ENCODE data around the gene GCLC. TPM values are rescaled to one million over a fixed set of nuclear protein-coding genes. Genes with fewer than 3 reads are reported as not detected.

GCLC gene
- total and polyA plus RNA-seq, 2 experiments from 2014 or later: 16.9 to 40.3 TPM

- TF ChIP-seq, protein P1, sequence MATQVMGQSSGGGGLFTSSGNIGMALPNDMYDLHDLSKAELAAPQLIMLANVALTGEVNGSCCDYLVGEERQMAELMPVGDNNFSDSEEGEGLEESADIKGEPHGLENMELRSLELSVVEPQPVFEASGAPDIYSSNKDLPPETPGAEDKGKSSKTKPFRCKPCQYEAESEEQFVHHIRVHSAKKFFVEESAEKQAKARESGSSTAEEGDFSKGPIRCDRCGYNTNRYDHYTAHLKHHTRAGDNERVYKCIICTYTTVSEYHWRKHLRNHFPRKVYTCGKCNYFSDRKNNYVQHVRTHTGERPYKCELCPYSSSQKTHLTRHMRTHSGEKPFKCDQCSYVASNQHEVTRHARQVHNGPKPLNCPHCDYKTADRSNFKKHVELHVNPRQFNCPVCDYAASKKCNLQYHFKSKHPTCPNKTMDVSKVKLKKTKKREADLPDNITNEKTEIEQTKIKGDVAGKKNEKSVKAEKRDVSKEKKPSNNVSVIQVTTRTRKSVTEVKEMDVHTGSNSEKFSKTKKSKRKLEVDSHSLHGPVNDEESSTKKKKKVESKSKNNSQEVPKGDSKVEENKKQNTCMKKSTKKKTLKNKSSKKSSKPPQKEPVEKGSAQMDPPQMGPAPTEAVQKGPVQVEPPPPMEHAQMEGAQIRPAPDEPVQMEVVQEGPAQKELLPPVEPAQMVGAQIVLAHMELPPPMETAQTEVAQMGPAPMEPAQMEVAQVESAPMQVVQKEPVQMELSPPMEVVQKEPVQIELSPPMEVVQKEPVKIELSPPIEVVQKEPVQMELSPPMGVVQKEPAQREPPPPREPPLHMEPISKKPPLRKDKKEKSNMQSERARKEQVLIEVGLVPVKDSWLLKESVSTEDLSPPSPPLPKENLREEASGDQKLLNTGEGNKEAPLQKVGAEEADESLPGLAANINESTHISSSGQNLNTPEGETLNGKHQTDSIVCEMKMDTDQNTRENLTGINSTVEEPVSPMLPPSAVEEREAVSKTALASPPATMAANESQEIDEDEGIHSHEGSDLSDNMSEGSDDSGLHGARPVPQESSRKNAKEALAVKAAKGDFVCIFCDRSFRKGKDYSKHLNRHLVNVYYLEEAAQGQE (IDR thresholded peaks at IDR 0.05; ENCODE audit: unreplicated experiment): no peak
- no peak for TF ChIP-seq CREB1 (CRISPR knock-in tag; IDR thresholded peaks at IDR 0.05; ENCODE audit: low read depth)
- no peak for TF ChIP-seq ZNF114 (CRISPR knock-in tag; IDR thresholded peaks at IDR 0.05)
- TF ChIP-seq POLR2AphosphoS5 (IDR thresholded peaks at IDR 0.05; ENCODE audit: low read depth): no peak
- TF ChIP-seq JUNB (IDR thresholded peaks at IDR 0.05; ENCODE audit: unreplicated experiment): no peak
- TF ChIP-seq, protein P2, sequence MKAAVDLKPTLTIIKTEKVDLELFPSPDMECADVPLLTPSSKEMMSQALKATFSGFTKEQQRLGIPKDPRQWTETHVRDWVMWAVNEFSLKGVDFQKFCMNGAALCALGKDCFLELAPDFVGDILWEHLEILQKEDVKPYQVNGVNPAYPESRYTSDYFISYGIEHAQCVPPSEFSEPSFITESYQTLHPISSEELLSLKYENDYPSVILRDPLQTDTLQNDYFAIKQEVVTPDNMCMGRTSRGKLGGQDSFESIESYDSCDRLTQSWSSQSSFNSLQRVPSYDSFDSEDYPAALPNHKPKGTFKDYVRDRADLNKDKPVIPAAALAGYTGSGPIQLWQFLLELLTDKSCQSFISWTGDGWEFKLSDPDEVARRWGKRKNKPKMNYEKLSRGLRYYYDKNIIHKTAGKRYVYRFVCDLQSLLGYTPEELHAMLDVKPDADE (IDR thresholded peaks at IDR 0.05): no peak
- no peak for TF ChIP-seq EZH2 (IDR thresholded peaks at IDR 0.05; ENCODE audit: low read depth, unreplicated experiment)
- no peak for TF ChIP-seq ZNF331 (CRISPR knock-in tag; IDR thresholded peaks at IDR 0.05; ENCODE audit: low read depth)
Observed at GRCh38 chr6:53469163-53469562, 75.7 kb downstream of the GCLC start (continued).

GRCh38 chr6:53466257-53466656 lies 78.6 kb downstream of the GCLC start:
- Histone ChIP-seq H3K9me2 (ENCODE audit: insufficient read depth) (no peaks in the 10 kb centered on the region), H3K36me3 (ENCODE audit: insufficient read depth) (no peaks in the 10 kb centered on the region), H2AFZ (no peak overlapping the region), H3K4me1 (ENCODE audit: insufficient read depth) (no peaks in the 10 kb centered on the region), H3K4me2 (no peak overlapping the region), H3K27ac (ENCODE audit: low read depth) (no peak overlapping the region), H3K79me2 (replicated peaks; ENCODE audit: insufficient read depth) (no peaks in the 10 kb centered on the region), H4K20me1 (replicated peaks; ENCODE audit: insufficient read depth) (no peaks in the 10 kb centered on the region), H3K4me3 (no peak overlapping the region), H3F3A (replicated peaks; ENCODE audit: low read depth) (no peaks in the 10 kb centered on the region), H3K27me3 (ENCODE audit: insufficient read depth) (no peaks in the 10 kb centered on the region)
- TF ChIP-seq, protein P2 (IDR thresholded peaks at IDR 0.05): no peak
- TF ChIP-seq CREB1 (CRISPR knock-in tag; IDR thresholded peaks at IDR 0.05; ENCODE audit: low read depth): no peak
- TF ChIP-seq NANOG (IDR thresholded peaks at IDR 0.05; ENCODE audit: borderline replicate concordance): no peak
- no peak for TF ChIP-seq ZNF331 (CRISPR knock-in tag; IDR thresholded peaks at IDR 0.05; ENCODE audit: low read depth)
- TF ChIP-seq, protein P1 (IDR thresholded peaks at IDR 0.05; ENCODE audit: unreplicated experiment): no peak
- no peak for TF ChIP-seq POLR2AphosphoS5 (IDR thresholded peaks at IDR 0.05; ENCODE audit: low read depth)
- TF ChIP-seq EZH2 (IDR thresholded peaks at IDR 0.05; ENCODE audit: low read depth, unreplicated experiment): no peak
- H3K36me3 Mint-ChIP-seq (ENCODE audit: low read depth): no peaks in the 10 kb centered on the region
- H3K9me3 Mint-ChIP-seq: no peaks in the 10 kb centered on the region
- DNase-seq (ENCODE audit: low spot score) (no peak), ATAC-seq (no peak)
- peaks cover 8% of the 10 kb centered on the region for H3K27me3 Mint-ChIP-seq (ENCODE audit: insufficient read depth, low read depth, poor library complexity)
- H3K4me1 Mint-ChIP-seq: no peaks in the 10 kb centered on the region
- no peak overlapping the region for H3K4me3 Mint-ChIP-seq
- no peak overlapping the region for H3K27ac Mint-ChIP-seq
